Gastrocnemius medialis (tissue), 4 donors: ENCODE results near the gene AGAP1.

Experiments
- POLR2A ChIP-seq, 2 donors: fragments of 450-650 bp; IDR thresholded peaks; one replicate each; pipeline ENCODE4 v1.6.1; 2017; ENCODE audit warnings: antibody characterized with exemption in 2 of 2, mild to moderate bottlenecking in 2 of 2, moderate library complexity in 2 of 2
- TF ChIP-seq, protein P1 (sequence below), 5 experiments: fragments of 450-650 bp in 3 of 5; fragments of 200-600 bp in 2 of 5; sonication (generic) in 2 of 5; IDR thresholded peaks in 4 of 5; conservative IDR thresholded peaks in 1 of 5; 1 replicate in 4 of 5; 2 replicates in 1 of 5; pipeline ENCODE4 v1.5.1; 2016 to 2019; ENCODE audit warnings: antibody characterized with exemption in 5 of 5, mild to moderate bottlenecking in 3 of 5, moderate library complexity in 3 of 5

DNA sequence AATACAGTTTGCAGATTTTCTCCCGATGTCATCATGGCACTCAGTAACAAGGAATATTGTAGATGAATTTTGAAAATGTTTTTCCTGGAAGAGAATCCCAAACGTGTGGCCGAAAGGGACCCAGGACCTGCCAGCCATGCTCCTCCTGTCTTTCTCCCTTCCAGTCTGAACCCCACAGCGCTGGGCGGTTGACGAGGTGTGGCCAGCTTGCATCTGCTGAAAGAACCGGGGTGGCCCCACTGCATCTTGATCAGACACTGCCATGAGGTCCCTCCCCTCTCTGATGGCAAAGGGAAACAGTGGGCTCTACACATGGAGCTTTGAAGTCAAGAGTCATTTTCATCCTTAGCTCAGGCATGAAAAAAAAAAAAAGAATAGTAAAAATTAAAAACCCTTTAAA is 240.3 kb downstream of the AGAP1 start:
- TF ChIP-seq, protein P1, sequence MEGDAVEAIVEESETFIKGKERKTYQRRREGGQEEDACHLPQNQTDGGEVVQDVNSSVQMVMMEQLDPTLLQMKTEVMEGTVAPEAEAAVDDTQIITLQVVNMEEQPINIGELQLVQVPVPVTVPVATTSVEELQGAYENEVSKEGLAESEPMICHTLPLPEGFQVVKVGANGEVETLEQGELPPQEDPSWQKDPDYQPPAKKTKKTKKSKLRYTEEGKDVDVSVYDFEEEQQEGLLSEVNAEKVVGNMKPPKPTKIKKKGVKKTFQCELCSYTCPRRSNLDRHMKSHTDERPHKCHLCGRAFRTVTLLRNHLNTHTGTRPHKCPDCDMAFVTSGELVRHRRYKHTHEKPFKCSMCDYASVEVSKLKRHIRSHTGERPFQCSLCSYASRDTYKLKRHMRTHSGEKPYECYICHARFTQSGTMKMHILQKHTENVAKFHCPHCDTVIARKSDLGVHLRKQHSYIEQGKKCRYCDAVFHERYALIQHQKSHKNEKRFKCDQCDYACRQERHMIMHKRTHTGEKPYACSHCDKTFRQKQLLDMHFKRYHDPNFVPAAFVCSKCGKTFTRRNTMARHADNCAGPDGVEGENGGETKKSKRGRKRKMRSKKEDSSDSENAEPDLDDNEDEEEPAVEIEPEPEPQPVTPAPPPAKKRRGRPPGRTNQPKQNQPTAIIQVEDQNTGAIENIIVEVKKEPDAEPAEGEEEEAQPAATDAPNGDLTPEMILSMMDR (IDR thresholded peaks at IDR 0.05 in 4 of 5, conservative IDR thresholded peaks at IDR 0.05 in 1 of 5) = no peak
- TF ChIP-seq POLR2A (IDR thresholded peaks at IDR 0.05) = no peak
